H9 (cell line): ENCODE measurements around the gene TBC1D9B. TPM values are rescaled to one million over a fixed set of nuclear protein-coding genes. Genes with fewer than 3 reads are reported as not detected.

Experiments used
- DNase-seq: peaks from one replicate; pipeline ENCODE4 v3.0.0-alpha.2; 2017
- H2AFZ ChIP-seq: one replicate; pipeline ENCODE4 v1.6.1; 2013; ENCODE audit warnings: mild to moderate bottlenecking, low read length, control low read depth, moderate library complexity
- H2AK5ac ChIP-seq: 2 replicates; pipeline ENCODE4 v1.6.1; 2013; ENCODE audit warnings: low read length, control low read depth, mixed read lengths; ENCODE audit not compliant: insufficient read length
- H2BK120ac ChIP-seq: one replicate; pipeline ENCODE4 v1.6.1; 2013; ENCODE audit warnings: low read depth, mild to moderate bottlenecking, low read length, control low read depth, inconsistent platforms; ENCODE audit not compliant: poor library complexity, severe bottlenecking
- H2BK12ac ChIP-seq: 2 replicates; pipeline ENCODE4 v1.6.1; 2013; ENCODE audit warnings: low read length, control low read depth, mixed read lengths, low read depth; ENCODE audit not compliant: insufficient read length
- H2BK15ac ChIP-seq: 2 replicates; pipeline ENCODE4 v1.6.1; 2013; ENCODE audit warnings: low read depth, low read length, control low read depth
- H2BK20ac ChIP-seq: one replicate; pipeline ENCODE4 v1.6.1; 2013; ENCODE audit warnings: low read depth, mild to moderate bottlenecking, low read length, control low read depth, inconsistent platforms; ENCODE audit not compliant: poor library complexity, severe bottlenecking
- H2BK5ac ChIP-seq: 2 replicates; pipeline ENCODE4 v1.6.1; 2013; ENCODE audit warnings: low read length, control low read depth, mixed read lengths; ENCODE audit not compliant: insufficient read length
- H3K14ac ChIP-seq: 2 replicates; pipeline ENCODE4 v1.6.1; 2013; ENCODE audit warnings: low read length, control low read depth; ENCODE audit not compliant: insufficient read depth
- H3K18ac ChIP-seq: 2 replicates; pipeline ENCODE4 v1.6.1; 2013; ENCODE audit warnings: low read depth, mild to moderate bottlenecking, mixed read lengths, low read length, control low read depth; ENCODE audit not compliant: insufficient read length
- H3K23ac ChIP-seq: 2 replicates; pipeline ENCODE4 v1.6.1; 2013; ENCODE audit warnings: low read length, control low read depth, mixed read lengths, low read depth; ENCODE audit not compliant: insufficient read length
- H3K23me2 ChIP-seq: 2 replicates; pipeline ENCODE4 v1.6.1; 2013; ENCODE audit warnings: low read depth, mild to moderate bottlenecking, mixed read lengths, low read length, control low read depth; ENCODE audit not compliant: insufficient read length, poor library complexity, severe bottlenecking
- H3K27ac ChIP-seq: 2 replicates; pipeline ENCODE4 v1.5.1; 2013; ENCODE audit warnings: low read length, control low read depth, mixed read lengths, low read depth; ENCODE audit not compliant: insufficient read length
- H3K27me3 ChIP-seq: 2 replicates; pipeline ENCODE4 v1.6.1; 2013; ENCODE audit warnings: low read length, control low read depth, inconsistent platforms; ENCODE audit not compliant: insufficient read depth
- H3K4ac ChIP-seq: 2 replicates; pipeline ENCODE4 v1.6.1; 2013; ENCODE audit warnings: low read depth, mild to moderate bottlenecking, control low read depth, inconsistent platforms, low read length, moderate library complexity
- H3K4me1 ChIP-seq: 2 replicates; pipeline ENCODE4 v1.6.1; 2013; ENCODE audit warnings: low read length, control low read depth, inconsistent platforms; ENCODE audit not compliant: insufficient read depth
- H3K4me2 ChIP-seq: 2 replicates; pipeline ENCODE4 v1.6.1; 2013; ENCODE audit warnings: low read length, control low read depth, mixed read lengths; ENCODE audit not compliant: insufficient read length, insufficient read depth
- H3K56ac ChIP-seq: 2 replicates; pipeline ENCODE4 v1.6.1; 2013; ENCODE audit warnings: low read depth, mild to moderate bottlenecking, mixed read lengths, low read length, control low read depth; ENCODE audit not compliant: insufficient read length
- H3K79me1 ChIP-seq: 2 replicates; pipeline ENCODE4 v1.6.1; 2013; ENCODE audit warnings: low read depth, mild to moderate bottlenecking, moderate library complexity, low read length, control low read depth, inconsistent platforms; ENCODE audit not compliant: insufficient read depth, poor library complexity, severe bottlenecking
- H3K79me2 ChIP-seq: 2 replicates; pipeline ENCODE4 v1.6.1; 2013; ENCODE audit warnings: low read length, control low read depth, inconsistent platforms; ENCODE audit not compliant: insufficient read depth
- H3K9ac ChIP-seq: 2 replicates; pipeline ENCODE4 v1.6.1; 2013; ENCODE audit warnings: low read length, control low read depth, mixed read lengths; ENCODE audit not compliant: insufficient read length; ENCODE audit errors: extremely low read depth
- H3K9me3 ChIP-seq: one replicate; pipeline ENCODE4 v1.6.1; 2013; ENCODE audit warnings: low read depth, low read length, inconsistent platforms; ENCODE audit not compliant: control insufficient read depth
- H3T11ph ChIP-seq: one replicate; pipeline ENCODE4 v1.6.1; 2013; ENCODE audit warnings: mild to moderate bottlenecking, low read length, control low read depth, inconsistent platforms
- H4K20me1 ChIP-seq: one replicate; pipeline ENCODE4 v1.6.1; 2013; ENCODE audit not compliant: control insufficient read depth, insufficient read length, insufficient read depth
- H4K5ac ChIP-seq: 2 replicates; pipeline ENCODE4 v1.6.1; 2013; ENCODE audit warnings: low read depth, mild to moderate bottlenecking, mixed read lengths, low read length, control low read depth; ENCODE audit not compliant: insufficient read length
- H4K8ac ChIP-seq: replicated peaks from 2 replicates; pipeline ENCODE4 v1.6.1; 2013; ENCODE audit warnings: low read length, control low read depth, mixed read lengths, low read depth; ENCODE audit not compliant: insufficient read length
- H4K91ac ChIP-seq: 2 replicates; pipeline ENCODE4 v1.6.1; 2013; ENCODE audit warnings: low read depth, mild to moderate bottlenecking, moderate library complexity, mixed read lengths, low read length, control low read depth; ENCODE audit not compliant: insufficient read length
- H3K27ac Mint-ChIP-seq, 3 experiments: 2 replicates in 2 of 3; 3 replicates in 1 of 3; pipeline ENCODE4 v1.8.0; 2020 to 2021; ENCODE audit warnings: mixed read lengths in 3 of 3, mild to moderate bottlenecking in 1 of 3, moderate library complexity in 1 of 3
- H3K27me3 Mint-ChIP-seq: 2 replicates; pipeline ENCODE4 v1.8.0; 2021; ENCODE audit warnings: low read depth, mild to moderate bottlenecking, moderate library complexity, mixed read lengths
- H3K36me3 Mint-ChIP-seq, 3 experiments: 2 replicates in 2 of 3; 3 replicates in 1 of 3; pipeline ENCODE4 v1.8.0; 2020 to 2021; ENCODE audit warnings: low read depth in 3 of 3, mixed read lengths in 3 of 3; ENCODE audit not compliant: insufficient read depth in 1 of 3
- H3K4me1 Mint-ChIP-seq, 2 experiments: 2 replicates each; pipeline ENCODE4 v1.8.0; 2020; ENCODE audit warnings: mixed read lengths in 2 of 2
- H3K4me3 Mint-ChIP-seq, 2 experiments: 2 replicates in 1 of 2; 3 replicates in 1 of 2; pipeline ENCODE4 v1.8.0; 2020 to 2021; ENCODE audit warnings: mild to moderate bottlenecking in 2 of 2, mixed read lengths in 2 of 2, moderate library complexity in 1 of 2
- H3K9me3 Mint-ChIP-seq, 2 experiments: 2 replicates in 1 of 2; 3 replicates in 1 of 2; pipeline ENCODE4 v1.8.0; 2020; ENCODE audit warnings: mild to moderate bottlenecking in 2 of 2, mixed read lengths in 2 of 2, moderate library complexity in 1 of 2
- WGBS: extraction: QIAGEN DNeasy Blood & Tissue Kit; methylation state at CpG from one replicate; pipeline ENCODE4 v1.1.7; 2013; ENCODE audit warnings: missing lambda C conversion rate, low lambda C conversion rate, mixed read lengths; ENCODE audit not compliant: insufficient read length; ENCODE audit errors: extremely low coverage; 5-methylcytosine and 5-hydroxymethylcytosine counted together
- total RNA-seq: library from RNA; stranded (reverse); gene quantifications from 2 replicates; pipeline ENCODE4 v1.2.1, GENCODE V29; 2021
- TF ChIP-seq, protein P1 (sequence below): fragments of 200-600 bp; sonication (generic); conservative IDR thresholded peaks from 3 replicates; pipeline ENCODE4 v1.8.0; 2021; ENCODE audit warnings: antibody characterized with exemption, mild to moderate bottlenecking

TBC1D9B gene
- total RNA-seq, 1 experiment from 2014 or later = 62.1 TPM

DNA sequence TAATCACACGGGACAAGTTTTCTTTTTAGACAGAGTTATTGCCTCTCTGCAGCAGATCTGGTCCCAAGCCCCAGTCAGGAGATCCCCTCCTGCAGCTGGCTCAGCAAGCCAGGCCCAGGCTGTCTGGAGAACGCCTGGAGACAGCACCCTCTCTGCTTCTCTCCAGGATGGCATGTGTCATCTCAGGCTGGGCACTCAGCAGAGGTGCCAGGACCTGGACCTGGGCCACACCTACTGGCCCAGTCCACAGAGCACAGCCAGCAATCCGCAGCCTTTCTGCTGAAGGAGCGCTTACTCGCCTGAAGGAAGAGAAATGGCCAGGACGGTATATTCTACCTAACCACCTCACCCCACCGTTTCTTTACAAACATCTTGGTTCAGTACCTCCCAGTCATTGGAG lies 4.7 kb upstream of the TBC1D9B start:
- Histone ChIP-seq H3K27me3 (no peaks in the 10 kb centered on the region), H3K4me2 (no peak overlapping the region), H4K8ac (no peak overlapping the region), H4K20me1 (no peaks in the 10 kb centered on the region), H3K23ac (no peak overlapping the region), H3K14ac (no peak overlapping the region; the same call in 1 of the 2 replicates), H3K27ac (no peak overlapping the region), H2BK20ac (no peak overlapping the region), H3K79me1 (no peaks in the 10 kb centered on the region), H3K23me2 (no peaks in the 10 kb centered on the region), H4K5ac (no peak overlapping the region), H3K9ac (no peak overlapping the region), H4K91ac (no peak overlapping the region), H3K56ac (no peak overlapping the region), H2AFZ (no peak overlapping the region), H3K18ac (no peak overlapping the region), H3K4me1 (peaks cover 4% of the 10 kb centered on the region; the same call in 1 of the 2 replicates), H2AK5ac (no peak overlapping the region), H2BK15ac (no peak overlapping the region), H2BK12ac (no peak overlapping the region), H3K4ac (no peak overlapping the region), H2BK120ac (no peak overlapping the region), H2BK5ac (no peak overlapping the region), H3K9me3 (no peaks in the 10 kb centered on the region), H3T11ph (no peak overlapping the region), H3K79me2 (no peaks in the 10 kb centered on the region)
- no peaks in the 10 kb centered on the region; the same call in 1 of the 2 replicates for H3K27me3 Mint-ChIP-seq
- TF ChIP-seq, protein P1, sequence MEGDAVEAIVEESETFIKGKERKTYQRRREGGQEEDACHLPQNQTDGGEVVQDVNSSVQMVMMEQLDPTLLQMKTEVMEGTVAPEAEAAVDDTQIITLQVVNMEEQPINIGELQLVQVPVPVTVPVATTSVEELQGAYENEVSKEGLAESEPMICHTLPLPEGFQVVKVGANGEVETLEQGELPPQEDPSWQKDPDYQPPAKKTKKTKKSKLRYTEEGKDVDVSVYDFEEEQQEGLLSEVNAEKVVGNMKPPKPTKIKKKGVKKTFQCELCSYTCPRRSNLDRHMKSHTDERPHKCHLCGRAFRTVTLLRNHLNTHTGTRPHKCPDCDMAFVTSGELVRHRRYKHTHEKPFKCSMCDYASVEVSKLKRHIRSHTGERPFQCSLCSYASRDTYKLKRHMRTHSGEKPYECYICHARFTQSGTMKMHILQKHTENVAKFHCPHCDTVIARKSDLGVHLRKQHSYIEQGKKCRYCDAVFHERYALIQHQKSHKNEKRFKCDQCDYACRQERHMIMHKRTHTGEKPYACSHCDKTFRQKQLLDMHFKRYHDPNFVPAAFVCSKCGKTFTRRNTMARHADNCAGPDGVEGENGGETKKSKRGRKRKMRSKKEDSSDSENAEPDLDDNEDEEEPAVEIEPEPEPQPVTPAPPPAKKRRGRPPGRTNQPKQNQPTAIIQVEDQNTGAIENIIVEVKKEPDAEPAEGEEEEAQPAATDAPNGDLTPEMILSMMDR = no peak
- no peak overlapping the region for H3K27ac Mint-ChIP-seq
- H3K9me3 Mint-ChIP-seq = no peaks in the 10 kb centered on the region
- no CpG with 5 or more reads among the region's 7 CpGs for WGBS
- H3K4me1 Mint-ChIP-seq = peaks cover 7 to 15% of the 10 kb centered on the region in 2 experiments
- no peak overlapping the region for H3K4me3 Mint-ChIP-seq
- no peak for DNase-seq
- H3K36me3 Mint-ChIP-seq = no peaks in the 10 kb centered on the region
